Stomach (tissue), 4 donors: Measurements from ENCODE around the gene ZFHX2.

ENCODE experiments used
- POLR2A ChIP-seq, 4 donors: fragments of 450-650 bp; IDR thresholded peaks; one replicate each; pipeline ENCODE4 v1.6.1; 2016; ENCODE audit warnings: antibody characterized with exemption in 4 of 4, control low read depth in 2 of 4, mild to moderate bottlenecking in 1 of 4, moderate library complexity in 1 of 4
- TF ChIP-seq, protein P1 (sequence below), 7 experiments: fragments of 450-650 bp in 4 of 7; fragments of 200-600 bp in 3 of 7; sonication (generic) in 3 of 7; IDR thresholded peaks; one replicate each; pipeline ENCODE4 v1.5.1; 2016 to 2019; ENCODE audit warnings: antibody characterized with exemption in 7 of 7, control low read depth in 2 of 7, mild to moderate bottlenecking in 1 of 7

DNA sequence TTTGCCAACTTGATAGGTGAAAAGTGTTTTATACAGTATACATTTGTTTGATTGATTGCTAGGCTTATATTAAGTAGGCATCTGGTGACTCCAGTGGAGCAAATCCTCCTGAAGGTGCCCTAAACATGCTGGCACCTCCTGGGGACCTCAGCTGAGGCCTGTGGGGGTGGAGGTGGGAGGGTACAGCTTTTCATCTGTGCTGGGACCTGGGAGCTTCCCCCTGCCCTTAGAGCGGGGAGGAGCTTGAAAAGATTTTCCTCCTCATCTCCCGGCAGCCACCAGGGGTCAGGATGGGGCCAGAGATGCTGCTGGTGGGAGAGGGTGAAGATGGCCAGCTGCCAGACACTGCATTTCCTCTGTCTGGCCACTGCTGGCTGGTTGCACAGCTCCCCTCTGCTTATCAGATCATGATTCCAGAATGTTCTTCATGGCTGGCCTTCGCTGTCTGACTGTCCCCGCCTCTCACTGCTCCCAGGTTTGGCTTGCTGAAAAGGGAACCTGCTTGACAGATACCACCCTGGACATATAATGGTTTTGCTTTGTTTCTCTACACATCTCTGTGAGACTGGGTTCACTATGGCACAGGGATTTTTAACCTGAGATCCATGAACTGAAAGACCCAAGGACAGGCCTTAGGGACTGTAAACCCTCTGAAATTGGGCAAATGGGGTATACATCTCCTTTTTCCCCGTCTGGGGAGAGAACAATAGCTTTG, 37.5 kb upstream of the ZFHX2 start:
- TF ChIP-seq POLR2A (IDR thresholded peaks at IDR 0.05), result no peak
- TF ChIP-seq, protein P1, sequence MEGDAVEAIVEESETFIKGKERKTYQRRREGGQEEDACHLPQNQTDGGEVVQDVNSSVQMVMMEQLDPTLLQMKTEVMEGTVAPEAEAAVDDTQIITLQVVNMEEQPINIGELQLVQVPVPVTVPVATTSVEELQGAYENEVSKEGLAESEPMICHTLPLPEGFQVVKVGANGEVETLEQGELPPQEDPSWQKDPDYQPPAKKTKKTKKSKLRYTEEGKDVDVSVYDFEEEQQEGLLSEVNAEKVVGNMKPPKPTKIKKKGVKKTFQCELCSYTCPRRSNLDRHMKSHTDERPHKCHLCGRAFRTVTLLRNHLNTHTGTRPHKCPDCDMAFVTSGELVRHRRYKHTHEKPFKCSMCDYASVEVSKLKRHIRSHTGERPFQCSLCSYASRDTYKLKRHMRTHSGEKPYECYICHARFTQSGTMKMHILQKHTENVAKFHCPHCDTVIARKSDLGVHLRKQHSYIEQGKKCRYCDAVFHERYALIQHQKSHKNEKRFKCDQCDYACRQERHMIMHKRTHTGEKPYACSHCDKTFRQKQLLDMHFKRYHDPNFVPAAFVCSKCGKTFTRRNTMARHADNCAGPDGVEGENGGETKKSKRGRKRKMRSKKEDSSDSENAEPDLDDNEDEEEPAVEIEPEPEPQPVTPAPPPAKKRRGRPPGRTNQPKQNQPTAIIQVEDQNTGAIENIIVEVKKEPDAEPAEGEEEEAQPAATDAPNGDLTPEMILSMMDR (IDR thresholded peaks at IDR 0.05), result peak in 5 of 7 experiments; percentile 53 to 95 (median 80)
